Measurements from ENCODE around the gene DPY19L1.

DNA sequence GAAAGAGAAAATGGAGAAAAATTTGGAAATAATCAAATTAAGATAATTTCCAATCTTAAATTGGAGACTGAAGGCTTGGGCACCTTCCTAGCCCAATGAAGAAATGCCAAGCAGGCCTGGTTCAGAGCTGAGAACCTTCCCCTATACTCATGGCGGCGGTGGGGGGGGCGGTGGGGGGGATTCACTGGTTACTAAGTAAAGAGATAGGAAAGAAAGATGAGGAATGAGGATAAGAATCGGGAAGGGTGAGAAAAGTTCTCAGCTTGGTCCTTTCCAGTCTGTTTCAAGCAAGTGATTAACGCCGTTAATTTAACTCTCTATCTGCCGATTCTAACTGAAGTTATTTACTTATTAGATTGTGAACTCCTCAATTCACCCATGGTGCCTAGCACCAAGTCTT lies 41.5 kb downstream of the DPY19L1 start:
- TF ChIP-seq ZFP30 (CRISPR knock-in tag; IDR thresholded peaks at IDR 0.05) = no peak
- no peak for TF ChIP-seq OSR1 (CRISPR knock-in tag; IDR thresholded peaks at IDR 0.05)
- TF ChIP-seq ISL1 (CRISPR knock-in tag; IDR thresholded peaks at IDR 0.05) = no peak
- TF ChIP-seq GLIS3 (CRISPR knock-in tag; IDR thresholded peaks at IDR 0.05) = no peak
- no peak for TF ChIP-seq BACH2 (CRISPR knock-in tag; IDR thresholded peaks at IDR 0.05; ENCODE audit: borderline replicate concordance)

All from SK-N-SH treated with all-trans-retinoic acid at 6 μM for 48 hours (cell line).